Large intestine (tissue), 3 donors: ENCODE results near the gene B4GALT1. TPM values are rescaled to one million over a fixed set of nuclear protein-coding genes. Genes with fewer than 3 reads are reported as not detected.

Experiments
- DNase-seq, 2 donors: peaks; one replicate each; pipeline versions ENCODE4 v3.0.0 to v3.0.0-alpha.2; 2013
- H3K27ac ChIP-seq: one replicate; pipeline ENCODE4 v1.5.1; 2013; ENCODE audit warnings: low read length
- H3K27me3 ChIP-seq: 2 replicates; pipeline ENCODE4 v1.6.1; 2013; ENCODE audit warnings: low read length; ENCODE audit not compliant: control insufficient read depth, insufficient read depth
- H3K36me3 ChIP-seq: 2 replicates; pipeline ENCODE4 v1.6.1; 2013; ENCODE audit warnings: low read length; ENCODE audit not compliant: control insufficient read depth, insufficient read depth
- H3K4me1 ChIP-seq: one replicate; pipeline ENCODE4 v1.6.1; 2013; ENCODE audit warnings: low read length; ENCODE audit not compliant: control insufficient read depth, insufficient read depth
- H3K4me3 ChIP-seq: one replicate; pipeline ENCODE4 v1.5.1; 2013; ENCODE audit warnings: low read length
- H3K9me3 ChIP-seq: one replicate; pipeline ENCODE4 v1.6.1; 2013; ENCODE audit warnings: mild to moderate bottlenecking, low read depth, low read length, moderate library complexity; ENCODE audit not compliant: control insufficient read depth
- WGBS: methylation state at CpG from one replicate; pipeline ENCODE4 v1.1.5; 2013; ENCODE audit warnings: low lambda C conversion rate; ENCODE audit not compliant: insufficient coverage; 5-methylcytosine and 5-hydroxymethylcytosine counted together
- polyA plus RNA-seq: library from polyadenylated mRNA; unstranded; fragments of 120-200 nt; gene quantifications from one replicate; pipeline ENCODE4 v1.2.1, GENCODE V29; 2013

The B4GALT1 gene
- polyA plus RNA-seq, 1 donor: 120 TPM

GRCh38 chr9:33196736-33197135 lies 29.6 kb upstream of the B4GALT1 start:
- Histone ChIP-seq H3K36me3 (no peaks in the 10 kb centered on the region), H3K4me1 (no peaks in the 10 kb centered on the region), H3K27ac (no peak overlapping the region), H3K9me3 (no peaks in the 10 kb centered on the region), H3K27me3 (no peaks in the 10 kb centered on the region), H3K4me3 (no peak overlapping the region)
- no peak for DNase-seq
- WGBS: 100% methylated on average over 1 of the region's 1 CpG

GRCh38 chr9:33193818-33194217 lies 26.7 kb upstream of the B4GALT1 start:
- Histone ChIP-seq H3K27me3 (no peaks in the 10 kb centered on the region), H3K36me3 (no peaks in the 10 kb centered on the region), H3K4me3 (no peak overlapping the region), H3K9me3 (no peaks in the 10 kb centered on the region), H3K27ac (no peak overlapping the region), H3K4me1 (peaks cover 12% of the 10 kb centered on the region)
- no CpG with 5 or more reads among the region's 3 CpGs for WGBS
- no peak for DNase-seq

GRCh38 chr9:33192493-33193255 lies 25.5 kb upstream of the B4GALT1 start:
- no CpG with 5 or more reads among the region's 3 CpGs for WGBS
- no peaks in the 10 kb centered on the region for H3K36me3 ChIP-seq
- peaks cover 14% of the 10 kb centered on the region for H3K4me1 ChIP-seq
- no peak overlapping the region for H3K27ac ChIP-seq
- H3K9me3 ChIP-seq: no peaks in the 10 kb centered on the region
- DNase-seq: no peak
- H3K27me3 ChIP-seq: no peaks in the 10 kb centered on the region
- H3K4me3 ChIP-seq: no peak overlapping the region

- Histone ChIP-seq H3K27me3 (no peaks in the 10 kb centered on the region), H3K9me3 (no peaks in the 10 kb centered on the region), H3K4me1 (peaks cover 37% of the 10 kb centered on the region), H3K4me3 (no peak overlapping the region), H3K36me3 (no peaks in the 10 kb centered on the region), H3K27ac (peak overlapping the region; percentile 76)
- 43% methylated on average over 1 of the region's 4 CpGs for WGBS
- peak in 1 of 2 donors; percentile 79 for DNase-seq
Measured at GRCh38 chr9:33190021-33190705, 23.0 kb upstream of the B4GALT1 start.

GRCh38 chr9:33189331-33189791 lies 22.2 kb upstream of the B4GALT1 start:
- no peak overlapping the region for H3K27ac ChIP-seq
- no peaks in the 10 kb centered on the region for H3K27me3 ChIP-seq
- no peaks in the 10 kb centered on the region for H3K9me3 ChIP-seq
- H3K36me3 ChIP-seq: no peaks in the 10 kb centered on the region
- H3K4me3 ChIP-seq: no peak overlapping the region
- H3K4me1 ChIP-seq: peaks cover 41% of the 10 kb centered on the region
- DNase-seq: no peak
- WGBS: no CpG with 5 or more reads among the region's 6 CpGs

- Histone ChIP-seq H3K27ac (no peak overlapping the region), H3K36me3 (no peaks in the 10 kb centered on the region), H3K27me3 (no peaks in the 10 kb centered on the region), H3K9me3 (no peaks in the 10 kb centered on the region), H3K4me3 (no peak overlapping the region), H3K4me1 (peaks cover 41% of the 10 kb centered on the region)
- no peak for DNase-seq
- WGBS: no CpG with 5 or more reads among the region's 1 CpG
Measured at GRCh38 chr9:33188711-33189110, 21.6 kb upstream of the B4GALT1 start.

GRCh38 chr9:33187519-33188218 lies 20.5 kb upstream of the B4GALT1 start:
- WGBS: no CpG with 5 or more reads among the region's 7 CpGs

GRCh38 chr9:33186457-33187168 lies 19.5 kb upstream of the B4GALT1 start:
- Histone ChIP-seq H3K9me3 (no peaks in the 10 kb centered on the region), H3K27ac (peak overlapping the region; percentile 81), H3K36me3 (no peaks in the 10 kb centered on the region), H3K4me1 (peaks cover 42% of the 10 kb centered on the region), H3K4me3 (no peak overlapping the region), H3K27me3 (no peaks in the 10 kb centered on the region)
- no CpG with 5 or more reads among the region's 3 CpGs for WGBS
- peak; percentile 88 to 93 for DNase-seq

More at GRCh38 chr9:33187519-33188218, 20.5 kb upstream of the B4GALT1 start:
- H3K36me3 ChIP-seq: no peaks in the 10 kb centered on the region
- H3K27me3 ChIP-seq: no peaks in the 10 kb centered on the region
- no peak overlapping the region for H3K4me3 ChIP-seq
- peaks cover 41% of the 10 kb centered on the region for H3K4me1 ChIP-seq
- no peak for DNase-seq
- no peak overlapping the region for H3K27ac ChIP-seq
- no peaks in the 10 kb centered on the region for H3K9me3 ChIP-seq

- Histone ChIP-seq H3K4me3 (no peak overlapping the region), H3K27ac (peak overlapping the region; percentile 81), H3K9me3 (no peaks in the 10 kb centered on the region), H3K36me3 (no peaks in the 10 kb centered on the region), H3K27me3 (no peaks in the 10 kb centered on the region), H3K4me1 (peaks cover 44% of the 10 kb centered on the region)
- DNase-seq: peak in 1 of 2 donors; percentile 70
- no CpG with 5 or more reads among the region's 5 CpGs for WGBS
Measured at GRCh38 chr9:33185858-33186257, 18.7 kb upstream of the B4GALT1 start.

GRCh38 chr9:33185406-33185805 lies 18.3 kb upstream of the B4GALT1 start:
- no peak for DNase-seq
- H3K4me1 ChIP-seq: peaks cover 42% of the 10 kb centered on the region
- no CpG with 5 or more reads among the region's 11 CpGs for WGBS
- H3K27ac ChIP-seq: peak overlapping the region; percentile 81
- no peaks in the 10 kb centered on the region for H3K9me3 ChIP-seq
- no peak overlapping the region for H3K4me3 ChIP-seq
- no peaks in the 10 kb centered on the region for H3K27me3 ChIP-seq
- no peaks in the 10 kb centered on the region for H3K36me3 ChIP-seq
